HCT116 (cell line): ENCODE measurements around the gene PARD6G. TPM values are rescaled to one million over a fixed set of nuclear protein-coding genes. Genes with fewer than 3 reads are reported as not detected.
A peak's percentile ranks its signal among the peaks of the same experiment; 100 is the strongest.

Experiments
- ATAC-seq: fragments of 200-7000 bp; cut with Tn5 transposase; 2 replicates; pipeline ENCODE4 v1.9.1; 2020; ENCODE audit warnings: mild to moderate bottlenecking, moderate library complexity
- BruUV-seq: library from RNA; stranded (reverse); fragments of 400-500 nt; replicated peaks from 2 replicates; lab custom pipeline; 2021; lab: Mats Ljungman, UMichigan
- CTCF ChIA-PET: fragments of 300-600 bp; sonication (Branson Sonifier 250); formaldehyde crosslinking; loops from one replicate; lab custom pipeline; 2021; ENCODE audit warnings: antibody characterized with exemption; lab: Charles Lee
- POLR2A ChIA-PET: fragments of 300-600, 350-600 bp; sonication (Branson Sonifier 250); formaldehyde crosslinking; loops from one replicate; lab custom pipeline; 2021; ENCODE audit warnings: antibody characterized with exemption; lab: Charles Lee
- RAD21 ChIA-PET, 2 experiments: fragments of 300-600 bp; sonication (Branson Sonifier 250); formaldehyde crosslinking; loops; one replicate each; lab custom pipeline; 2023; ENCODE audit warnings: low total read pairs in 2 of 2; ENCODE audit not compliant: uncharacterized antibody in 2 of 2, unreplicated experiment in 2 of 2, low non-redundant PET in 1 of 2; lab: Charles Lee
- DNase-seq: peaks from one replicate; pipeline ENCODE4 v3.0.0-alpha.2; 2010; ENCODE audit warnings: low read depth, low spot score
- H2AFZ ChIP-seq: fragments of 200-600 bp; shearing (Covaris generic), sonication (generic); 2 replicates; pipeline ENCODE4 v1.6.1; 2017; ENCODE audit warnings: low read depth, mixed run types, mixed read lengths, antibody characterized with exemption, low read length; ENCODE audit not compliant: poor library complexity, severe bottlenecking
- H3K27ac ChIP-seq: 2 replicates; pipeline ENCODE4 v1.5.1; 2012; ENCODE audit warnings: low read depth, low read length
- H3K27me3 ChIP-seq: fragments of 200-600 bp; sonication (generic); 2 replicates; pipeline ENCODE4 v1.6.1; 2016; ENCODE audit warnings: mixed run types, low read length, mixed read lengths; ENCODE audit not compliant: insufficient read depth
- H3K36me3 ChIP-seq, 2 experiments: fragments of 200-500 bp in 1 of 2; fragments of 200-600 bp in 1 of 2; sonication (Bioruptor generic) in 1 of 2; sonication (generic) in 1 of 2; 2 replicates each; pipeline versions ENCODE4 v1.5.1 to v1.6.1; 2014 to 2016; ENCODE audit warnings: low read length in 2 of 2, inconsistent platforms in 1 of 2, mixed read lengths in 1 of 2, mixed run types in 1 of 2; ENCODE audit not compliant: insufficient read depth in 2 of 2, control insufficient read depth in 1 of 2
- H3K4me1 ChIP-seq, 2 experiments: fragments of 200-600 bp in 1 of 2; sonication (generic) in 1 of 2; 2 replicates each; pipeline versions ENCODE4 v1.5.1 to v1.6.1; 2012 to 2017; ENCODE audit warnings: low read length in 2 of 2, inconsistent platforms in 1 of 2, mild to moderate bottlenecking in 1 of 2, mixed read lengths in 1 of 2, mixed run types in 1 of 2, moderate library complexity in 1 of 2; ENCODE audit not compliant: insufficient read depth in 2 of 2, control insufficient read depth in 1 of 2
- H3K4me2 ChIP-seq: fragments of 200-600 bp; sonication (generic); 2 replicates; pipeline ENCODE4 v1.6.1; 2017; ENCODE audit warnings: mixed run types, low read length, mixed read lengths
- H3K4me3 ChIP-seq, 2 experiments: fragments of 200-600 bp in 1 of 2; sonication (generic) in 1 of 2; replicated peaks in 1 of 2; 2 replicates each; pipeline ENCODE4 v1.5.1; 2011 to 2016; ENCODE audit warnings: low read length in 2 of 2, control low read depth in 1 of 2, low read depth in 1 of 2, mild to moderate bottlenecking in 1 of 2, mixed read lengths in 1 of 2, mixed run types in 1 of 2
- H3K79me2 ChIP-seq: fragments of 200-600 bp; sonication (generic); 2 replicates; pipeline ENCODE4 v1.6.1; 2017; ENCODE audit warnings: mild to moderate bottlenecking, mixed run types, low read length, moderate library complexity, mixed read lengths; ENCODE audit not compliant: insufficient read depth
- H3K9ac ChIP-seq: fragments of 200-600 bp; sonication (generic); 2 replicates; pipeline ENCODE4 v1.6.1; 2016; ENCODE audit warnings: low read length, mixed read lengths
- H3K9me2 ChIP-seq: fragments of 200-600 bp; sonication (generic), shearing (Covaris generic); 2 replicates; pipeline ENCODE4 v1.6.1; 2017; ENCODE audit warnings: mixed run types, mild to moderate bottlenecking, moderate library complexity; ENCODE audit not compliant: insufficient read depth
- H3K9me3 ChIP-seq, 2 experiments: fragments of 200-500 bp in 1 of 2; fragments of 200-600 bp in 1 of 2; sonication (Bioruptor generic) in 1 of 2; sonication (generic) in 1 of 2; 2 replicates each; pipeline ENCODE4 v1.6.1; 2014 to 2017; ENCODE audit warnings: low read length in 2 of 2, mixed read lengths in 2 of 2, inconsistent platforms in 1 of 2, low read depth in 1 of 2, mild to moderate bottlenecking in 1 of 2, mixed run types in 1 of 2, moderate library complexity in 1 of 2; ENCODE audit not compliant: control insufficient read depth in 1 of 2, insufficient read depth in 1 of 2
- H4K20me1 ChIP-seq: fragments of 200-600 bp; sonication (generic), shearing (Covaris generic); 2 replicates; pipeline ENCODE4 v1.6.1; 2017; ENCODE audit warnings: mixed run types, mild to moderate bottlenecking, moderate library complexity; ENCODE audit not compliant: insufficient read depth
- CBX3 ChIP-seq: IDR thresholded peaks from 2 replicates; pipeline ENCODE4 v1.6.1; 2012; ENCODE audit warnings: low read depth
- CEBPB ChIP-seq: IDR thresholded peaks from 2 replicates; pipeline ENCODE4 v1.6.1; 2012; ENCODE audit warnings: low read depth
- ELF1 ChIP-seq: IDR thresholded peaks from 2 replicates; pipeline ENCODE4 v1.6.1; 2012; ENCODE audit warnings: low read depth, borderline replicate concordance
- EZH2 ChIP-seq: fragments of 200-600 bp; sonication (generic); IDR thresholded peaks from 2 replicates; pipeline ENCODE4 v1.6.1; 2017; ENCODE audit warnings: antibody characterized with exemption, mixed run types
- EZH2phosphoT487 ChIP-seq: fragments of 200-600 bp; IDR thresholded peaks from 2 replicates; pipeline ENCODE4 v1.6.1; 2018; ENCODE audit warnings: antibody characterized with exemption, borderline replicate concordance
- FOSL1 ChIP-seq: IDR thresholded peaks from 2 replicates; pipeline ENCODE4 v1.6.1; 2012; ENCODE audit warnings: low read depth
- POLR2AphosphoS5 ChIP-seq: IDR thresholded peaks from 2 replicates; pipeline ENCODE4 v1.6.1; 2011; ENCODE audit warnings: mild to moderate bottlenecking, low read depth, low read length, moderate library complexity
- RAD21 ChIP-seq: IDR thresholded peaks from 2 replicates; pipeline ENCODE4 v1.6.1; 2012; ENCODE audit warnings: low read depth, mild to moderate bottlenecking
- SIN3A ChIP-seq: IDR thresholded peaks from 2 replicates; pipeline ENCODE4 v1.6.1; 2012; ENCODE audit warnings: low read depth
- SP1 ChIP-seq: IDR thresholded peaks from 2 replicates; pipeline ENCODE4 v1.6.1; 2012; ENCODE audit warnings: low read depth
- SRF ChIP-seq: IDR thresholded peaks from 2 replicates; pipeline ENCODE4 v1.6.1; 2012; ENCODE audit warnings: low read depth
- TCF7L2 ChIP-seq: IDR thresholded peaks from 2 replicates; pipeline ENCODE4 v1.7.0; 2011; ENCODE audit warnings: borderline replicate concordance, inconsistent platforms; ENCODE audit not compliant: insufficient read depth, insufficient read length; ENCODE audit errors: extremely low read depth
- YY1 ChIP-seq: IDR thresholded peaks from 2 replicates; pipeline ENCODE4 v1.6.1; 2011; ENCODE audit warnings: low read length, low read depth, moderate library complexity, mild to moderate bottlenecking; ENCODE audit not compliant: insufficient replicate concordance; ENCODE audit errors: extremely low read depth
- ZFX ChIP-seq: fragments of 450-650 bp; IDR thresholded peaks from 2 replicates; pipeline ENCODE4 v1.6.1; 2017
- intact Hi-C: fragments of 100-400 bp; cut with micrococcal nuclease; formaldehyde crosslinking; loops from 2 replicates; pipeline ENCODE4 v1.10.0; 2022
- total RNA-seq: library from RNA; stranded (reverse); gene quantifications from one replicate; pipeline ENCODE4 v1.2.1, GENCODE V29; 2021; ENCODE audit not compliant: unreplicated experiment
- TF ChIP-seq, protein P1 (sequence below): IDR thresholded peaks from 2 replicates; pipeline ENCODE4 v1.6.1; 2012
- TF ChIP-seq, protein P2 (sequence below), 3 experiments: fragments of 200-600 bp in 1 of 3; sonication (generic) in 1 of 3; IDR thresholded peaks in 2 of 3; conservative IDR thresholded peaks in 1 of 3; 2 replicates each; pipeline ENCODE4 v1.5.1; 2012 to 2017; ENCODE audit warnings: low read depth in 2 of 3, low read length in 2 of 3, antibody characterized with exemption in 1 of 3, borderline replicate concordance in 1 of 3, control low read depth in 1 of 3, mild to moderate bottlenecking in 1 of 3, mixed read lengths in 1 of 3, mixed run types in 1 of 3, moderate library complexity in 1 of 3; ENCODE audit not compliant: insufficient read depth in 1 of 3
- TF ChIP-seq, protein P3 (sequence below): IDR thresholded peaks from 2 replicates; pipeline ENCODE4 v1.6.1; 2012; ENCODE audit warnings: low read depth

The PARD6G gene
- total RNA-seq, 1 experiment from 2014 or later = 12.8 TPM

DNA sequence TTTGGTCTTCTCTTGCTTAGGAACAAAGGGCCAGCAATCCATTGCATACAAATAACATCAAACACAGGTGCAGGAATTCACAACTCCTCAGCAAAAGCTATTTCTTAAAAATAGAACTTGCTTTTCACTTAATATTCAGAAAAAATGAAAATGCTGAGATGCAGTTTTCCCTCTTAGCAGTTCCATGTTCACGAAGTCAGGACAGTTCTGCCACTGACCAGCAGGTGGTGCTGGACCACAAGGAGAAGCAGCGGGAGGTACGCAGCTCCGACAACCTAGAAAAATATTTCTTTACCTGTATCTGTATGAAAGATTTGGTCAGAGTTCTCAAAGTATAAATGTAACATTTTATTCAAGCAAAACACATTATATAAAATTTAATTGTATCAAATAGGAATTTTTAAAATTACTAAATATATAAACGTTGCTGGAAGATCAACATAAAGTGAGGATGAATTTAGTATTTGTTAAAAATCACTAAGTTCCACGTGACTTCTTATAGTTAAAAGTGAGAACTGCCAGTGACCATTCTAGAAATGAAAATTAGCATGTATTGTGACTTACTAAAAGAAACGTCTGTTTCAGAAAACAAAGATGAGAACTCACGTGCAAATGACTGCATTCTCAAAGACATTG lies 89.5 kb downstream of the PARD6G start:
- DNase-seq = peak; percentile 66
- Histone ChIP-seq H2AFZ (no peak overlapping the region), H3K79me2 (no peaks in the 10 kb centered on the region), H3K4me3 (no peak overlapping the region), H3K36me3 (no peaks in the 10 kb centered on the region), H3K27ac (no peak overlapping the region), H4K20me1 (peaks cover 3% of the 10 kb centered on the region; the same call in 1 of the 2 replicates), H3K4me2 (no peak overlapping the region), H3K4me1 (no peaks in the 10 kb centered on the region), H3K9me3 (no peaks in the 10 kb centered on the region), H3K9me2 (no peaks in the 10 kb centered on the region), H3K27me3 (no peaks in the 10 kb centered on the region), H3K9ac (no peak overlapping the region)
- ATAC-seq = peak; percentile 74
- ChIA-PET RAD21 (no interaction called here), POLR2A (no interaction called here), CTCF (interaction anchor here (0.6 to 2.1 kb wide), 5 partner anchors 8 to 99 kb away, joined by 3 to 6 read pairs (median 4); no protein-coding TSS in a partner anchor)
- no TSS peak for BruUV-seq
- intact Hi-C loops = loop anchor here (1.0 kb wide), 1 partner anchor 99 kb away; no protein-coding TSS in a partner anchor
- peak; percentile 81 for TF ChIP-seq RAD21
- TF ChIP-seq ELF1 = no peak
- TF ChIP-seq, protein P1, sequence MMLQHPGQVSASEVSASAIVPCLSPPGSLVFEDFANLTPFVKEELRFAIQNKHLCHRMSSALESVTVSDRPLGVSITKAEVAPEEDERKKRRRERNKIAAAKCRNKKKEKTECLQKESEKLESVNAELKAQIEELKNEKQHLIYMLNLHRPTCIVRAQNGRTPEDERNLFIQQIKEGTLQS = no peak
- TF ChIP-seq SIN3A = no peak
- no peak for TF ChIP-seq ZFX
- no peak for TF ChIP-seq YY1
- TF ChIP-seq POLR2AphosphoS5 = no peak
- TF ChIP-seq, protein P2, sequence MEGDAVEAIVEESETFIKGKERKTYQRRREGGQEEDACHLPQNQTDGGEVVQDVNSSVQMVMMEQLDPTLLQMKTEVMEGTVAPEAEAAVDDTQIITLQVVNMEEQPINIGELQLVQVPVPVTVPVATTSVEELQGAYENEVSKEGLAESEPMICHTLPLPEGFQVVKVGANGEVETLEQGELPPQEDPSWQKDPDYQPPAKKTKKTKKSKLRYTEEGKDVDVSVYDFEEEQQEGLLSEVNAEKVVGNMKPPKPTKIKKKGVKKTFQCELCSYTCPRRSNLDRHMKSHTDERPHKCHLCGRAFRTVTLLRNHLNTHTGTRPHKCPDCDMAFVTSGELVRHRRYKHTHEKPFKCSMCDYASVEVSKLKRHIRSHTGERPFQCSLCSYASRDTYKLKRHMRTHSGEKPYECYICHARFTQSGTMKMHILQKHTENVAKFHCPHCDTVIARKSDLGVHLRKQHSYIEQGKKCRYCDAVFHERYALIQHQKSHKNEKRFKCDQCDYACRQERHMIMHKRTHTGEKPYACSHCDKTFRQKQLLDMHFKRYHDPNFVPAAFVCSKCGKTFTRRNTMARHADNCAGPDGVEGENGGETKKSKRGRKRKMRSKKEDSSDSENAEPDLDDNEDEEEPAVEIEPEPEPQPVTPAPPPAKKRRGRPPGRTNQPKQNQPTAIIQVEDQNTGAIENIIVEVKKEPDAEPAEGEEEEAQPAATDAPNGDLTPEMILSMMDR (IDR thresholded peaks at IDR 0.05 in 2 of 3, conservative IDR thresholded peaks at IDR 0.05 in 1 of 3; ENCODE audit: borderline replicate concordance in 1 of 3, insufficient read depth in 1 of 3, low read depth in 2 of 3, low read length in 2 of 3) = peak; percentile 67 to 97 (median 95); a peak in 5 of 6 replicates
- no peak for TF ChIP-seq FOSL1
- no peak for TF ChIP-seq EZH2
- TF ChIP-seq, protein P3, sequence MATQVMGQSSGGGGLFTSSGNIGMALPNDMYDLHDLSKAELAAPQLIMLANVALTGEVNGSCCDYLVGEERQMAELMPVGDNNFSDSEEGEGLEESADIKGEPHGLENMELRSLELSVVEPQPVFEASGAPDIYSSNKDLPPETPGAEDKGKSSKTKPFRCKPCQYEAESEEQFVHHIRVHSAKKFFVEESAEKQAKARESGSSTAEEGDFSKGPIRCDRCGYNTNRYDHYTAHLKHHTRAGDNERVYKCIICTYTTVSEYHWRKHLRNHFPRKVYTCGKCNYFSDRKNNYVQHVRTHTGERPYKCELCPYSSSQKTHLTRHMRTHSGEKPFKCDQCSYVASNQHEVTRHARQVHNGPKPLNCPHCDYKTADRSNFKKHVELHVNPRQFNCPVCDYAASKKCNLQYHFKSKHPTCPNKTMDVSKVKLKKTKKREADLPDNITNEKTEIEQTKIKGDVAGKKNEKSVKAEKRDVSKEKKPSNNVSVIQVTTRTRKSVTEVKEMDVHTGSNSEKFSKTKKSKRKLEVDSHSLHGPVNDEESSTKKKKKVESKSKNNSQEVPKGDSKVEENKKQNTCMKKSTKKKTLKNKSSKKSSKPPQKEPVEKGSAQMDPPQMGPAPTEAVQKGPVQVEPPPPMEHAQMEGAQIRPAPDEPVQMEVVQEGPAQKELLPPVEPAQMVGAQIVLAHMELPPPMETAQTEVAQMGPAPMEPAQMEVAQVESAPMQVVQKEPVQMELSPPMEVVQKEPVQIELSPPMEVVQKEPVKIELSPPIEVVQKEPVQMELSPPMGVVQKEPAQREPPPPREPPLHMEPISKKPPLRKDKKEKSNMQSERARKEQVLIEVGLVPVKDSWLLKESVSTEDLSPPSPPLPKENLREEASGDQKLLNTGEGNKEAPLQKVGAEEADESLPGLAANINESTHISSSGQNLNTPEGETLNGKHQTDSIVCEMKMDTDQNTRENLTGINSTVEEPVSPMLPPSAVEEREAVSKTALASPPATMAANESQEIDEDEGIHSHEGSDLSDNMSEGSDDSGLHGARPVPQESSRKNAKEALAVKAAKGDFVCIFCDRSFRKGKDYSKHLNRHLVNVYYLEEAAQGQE = no peak
- TF ChIP-seq EZH2phosphoT487 = no peak
- TF ChIP-seq SRF = no peak
- no peak for TF ChIP-seq TCF7L2
- TF ChIP-seq CEBPB = no peak
- TF ChIP-seq CBX3 = no peak
- no peak for TF ChIP-seq SP1
